GM23338 (cell line): ENCODE data around the gene BAX. TPM values are rescaled to one million over a fixed set of nuclear protein-coding genes. Genes with fewer than 3 reads are reported as not detected.

ENCODE experiments used
- ATAC-seq: fragments of 200-7000 bp; cut with Tn5 transposase; 3 replicates; pipeline ENCODE4 v1.9.1; 2020
- DNase-seq: peaks from one replicate; pipeline ENCODE4 v3.0.0-alpha.2; 2015; ENCODE audit warnings: low spot score
- H2AFZ ChIP-seq: fragments of 200-600 bp; sonication (generic); 2 replicates; pipeline ENCODE4 v1.8.0; 2016; ENCODE audit warnings: antibody characterized with exemption, mild to moderate bottlenecking, moderate library complexity
- H3F3A ChIP-seq: fragments of 200-600 bp; sonication (generic); replicated peaks from 2 replicates; pipeline ENCODE4 v1.8.0; 2017; ENCODE audit warnings: antibody characterized with exemption, mixed run types, low read depth
- H3K27ac ChIP-seq: fragments of 200-600 bp; sonication (generic); 2 replicates; pipeline ENCODE4 v1.6.1; 2016; ENCODE audit warnings: low read depth
- H3K27me3 ChIP-seq: fragments of 200-600 bp; sonication (generic); 2 replicates; pipeline ENCODE4 v1.8.0; 2016; ENCODE audit warnings: mild to moderate bottlenecking, mixed run types, moderate library complexity; ENCODE audit not compliant: insufficient read depth
- H3K36me3 ChIP-seq: fragments of 200-600 bp; sonication (generic); 2 replicates; pipeline ENCODE4 v1.8.0; 2016; ENCODE audit warnings: mild to moderate bottlenecking; ENCODE audit not compliant: insufficient read depth
- H3K4me1 ChIP-seq: fragments of 200-600 bp; sonication (generic); 2 replicates; pipeline ENCODE4 v1.8.0; 2016; ENCODE audit warnings: mild to moderate bottlenecking, moderate library complexity; ENCODE audit not compliant: insufficient read depth
- H3K4me2 ChIP-seq: fragments of 200-600 bp; sonication (generic); 2 replicates; pipeline ENCODE4 v1.7.1; 2017; ENCODE audit warnings: mixed run types
- H3K4me3 ChIP-seq: fragments of 200-600 bp; sonication (generic); 2 replicates; pipeline ENCODE4 v1.6.1; 2016; ENCODE audit warnings: mixed run types
- H3K79me2 ChIP-seq: fragments of 200-600 bp; sonication (generic); replicated peaks from 2 replicates; pipeline ENCODE4 v1.8.0; 2017; ENCODE audit warnings: mild to moderate bottlenecking; ENCODE audit not compliant: insufficient read depth
- H3K9me2 ChIP-seq: fragments of 200-600 bp; sonication (generic); 2 replicates; pipeline ENCODE4 v1.8.0; 2017; ENCODE audit not compliant: insufficient read depth
- H4K20me1 ChIP-seq: fragments of 200-600 bp; sonication (generic); replicated peaks from 2 replicates; pipeline ENCODE4 v1.8.0; 2017; ENCODE audit warnings: mild to moderate bottlenecking; ENCODE audit not compliant: insufficient read depth
- H3K27ac Mint-ChIP-seq: 2 replicates; pipeline ENCODE4 v1.8.0; 2020; ENCODE audit warnings: inconsistent platforms, mild to moderate bottlenecking, moderate library complexity, mixed read lengths
- H3K27me3 Mint-ChIP-seq: 3 replicates; pipeline ENCODE4 v1.8.0; 2022; ENCODE audit warnings: low read depth, mild to moderate bottlenecking, moderate library complexity, mixed read lengths, inconsistent platforms; ENCODE audit not compliant: insufficient read depth, poor library complexity
- H3K36me3 Mint-ChIP-seq: 3 replicates; pipeline ENCODE4 v1.8.0; 2021; ENCODE audit warnings: low read depth, mild to moderate bottlenecking, inconsistent platforms, moderate library complexity, mixed read lengths
- H3K4me1 Mint-ChIP-seq: 3 replicates; pipeline ENCODE4 v1.8.0; 2020; ENCODE audit warnings: mild to moderate bottlenecking, inconsistent platforms, mixed read lengths
- H3K4me3 Mint-ChIP-seq: 3 replicates; pipeline ENCODE4 v1.8.0; 2021; ENCODE audit warnings: moderate library complexity, mild to moderate bottlenecking, inconsistent platforms, mixed read lengths
- H3K9me3 Mint-ChIP-seq: 3 replicates; pipeline ENCODE4 v1.8.0; 2020; ENCODE audit warnings: moderate library complexity, mild to moderate bottlenecking, inconsistent platforms, mixed read lengths
- CREB1 ChIP-seq: fragments of 250-450 bp; sonication (Bioruptor Pico); IDR thresholded peaks from 2 replicates; pipeline ENCODE4 v1.5.0; 2020; ENCODE audit warnings: low read depth, mild to moderate bottlenecking, moderate library complexity
- EZH2 ChIP-seq: fragments of 200-600 bp; sonication (generic); IDR thresholded peaks from one replicate; pipeline ENCODE4 v1.8.0; 2017; ENCODE audit warnings: antibody characterized with exemption, mild to moderate bottlenecking, low read depth; ENCODE audit not compliant: unreplicated experiment
- JUNB ChIP-seq: IDR thresholded peaks from one replicate; pipeline ENCODE4 v1.6.1; 2016; ENCODE audit warnings: antibody characterized with exemption; ENCODE audit not compliant: unreplicated experiment
- NANOG ChIP-seq: IDR thresholded peaks from 2 replicates; pipeline ENCODE4 v1.6.1; 2016; ENCODE audit warnings: antibody characterized with exemption, borderline replicate concordance
- POLR2AphosphoS5 ChIP-seq: IDR thresholded peaks from 2 replicates; pipeline ENCODE4 v1.6.1; 2016; ENCODE audit warnings: antibody characterized with exemption, low read depth
- STAT1 ChIP-seq: IDR thresholded peaks from one replicate; pipeline ENCODE4 v1.6.1; 2016; ENCODE audit warnings: antibody characterized with exemption; ENCODE audit not compliant: unreplicated experiment
- ZNF114 ChIP-seq: fragments of 250-450 bp; sonication (Bioruptor Pico); IDR thresholded peaks from 2 replicates; pipeline ENCODE4 v1.5.0; 2020; ENCODE audit warnings: mild to moderate bottlenecking, moderate library complexity
- ZNF331 ChIP-seq: fragments of 250-450 bp; sonication (Bioruptor Pico); IDR thresholded peaks from 2 replicates; pipeline ENCODE4 v1.5.0; 2020; ENCODE audit warnings: low read depth, mild to moderate bottlenecking, moderate library complexity
- polyA plus RNA-seq: library from polyadenylated mRNA; unstranded; fragments of >200 nt; fragmentation: Nextera tagmentation; extraction: Ambion mirVana; gene quantifications from 2 replicates; pipeline ENCODE4 v1.2.1, GENCODE V29; 2016
- total RNA-seq: library from RNA; depleted of rRNA; stranded (reverse); fragments of >200 nt; shearing (Covaris generic); gene quantifications from 2 replicates; pipeline ENCODE4 v1.2.3, GENCODE V29; 2014
- TF ChIP-seq, protein P1 (sequence below), 2 experiments: fragments of 200-600 bp in 1 of 2; sonication (generic) in 1 of 2; conservative IDR thresholded peaks; 2 replicates each; pipeline versions ENCODE4 v1.5.1 to v1.6.1; 2016 to 2017; ENCODE audit warnings: antibody characterized with exemption in 2 of 2, low read depth in 2 of 2, mild to moderate bottlenecking in 2 of 2, moderate library complexity in 1 of 2
- TF ChIP-seq, protein P2 (sequence below): IDR thresholded peaks from 2 replicates; pipeline ENCODE4 v1.6.1; 2016; ENCODE audit warnings: antibody characterized with exemption

BAX gene
- total and polyA plus RNA-seq, 2 experiments from 2014 or later: 179 to 261 TPM

DNA sequence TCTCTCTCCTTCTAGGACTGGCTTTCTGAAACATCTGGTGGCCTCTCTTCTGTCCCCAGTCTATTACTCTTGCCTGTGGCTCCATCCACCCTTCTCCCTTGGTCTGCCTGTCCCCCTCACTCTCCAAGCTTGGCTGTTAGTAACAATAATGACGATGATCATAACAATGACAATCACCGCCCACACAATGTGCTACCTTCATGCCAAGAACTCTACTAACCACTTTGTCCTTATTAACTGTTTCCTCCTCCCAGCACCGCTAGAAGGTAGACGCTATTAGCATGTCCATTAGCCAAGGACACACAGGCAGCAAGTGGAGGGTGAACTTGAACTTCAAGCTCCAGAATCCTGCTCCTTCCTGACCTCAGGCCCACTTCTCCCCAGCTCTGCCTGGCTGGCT, 35.7 kb downstream of the BAX start (continued):
- TF ChIP-seq, protein P1, sequence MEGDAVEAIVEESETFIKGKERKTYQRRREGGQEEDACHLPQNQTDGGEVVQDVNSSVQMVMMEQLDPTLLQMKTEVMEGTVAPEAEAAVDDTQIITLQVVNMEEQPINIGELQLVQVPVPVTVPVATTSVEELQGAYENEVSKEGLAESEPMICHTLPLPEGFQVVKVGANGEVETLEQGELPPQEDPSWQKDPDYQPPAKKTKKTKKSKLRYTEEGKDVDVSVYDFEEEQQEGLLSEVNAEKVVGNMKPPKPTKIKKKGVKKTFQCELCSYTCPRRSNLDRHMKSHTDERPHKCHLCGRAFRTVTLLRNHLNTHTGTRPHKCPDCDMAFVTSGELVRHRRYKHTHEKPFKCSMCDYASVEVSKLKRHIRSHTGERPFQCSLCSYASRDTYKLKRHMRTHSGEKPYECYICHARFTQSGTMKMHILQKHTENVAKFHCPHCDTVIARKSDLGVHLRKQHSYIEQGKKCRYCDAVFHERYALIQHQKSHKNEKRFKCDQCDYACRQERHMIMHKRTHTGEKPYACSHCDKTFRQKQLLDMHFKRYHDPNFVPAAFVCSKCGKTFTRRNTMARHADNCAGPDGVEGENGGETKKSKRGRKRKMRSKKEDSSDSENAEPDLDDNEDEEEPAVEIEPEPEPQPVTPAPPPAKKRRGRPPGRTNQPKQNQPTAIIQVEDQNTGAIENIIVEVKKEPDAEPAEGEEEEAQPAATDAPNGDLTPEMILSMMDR (conservative IDR thresholded peaks at IDR 0.05; ENCODE audit: low read depth in 2 of 2): no peak

DNA sequence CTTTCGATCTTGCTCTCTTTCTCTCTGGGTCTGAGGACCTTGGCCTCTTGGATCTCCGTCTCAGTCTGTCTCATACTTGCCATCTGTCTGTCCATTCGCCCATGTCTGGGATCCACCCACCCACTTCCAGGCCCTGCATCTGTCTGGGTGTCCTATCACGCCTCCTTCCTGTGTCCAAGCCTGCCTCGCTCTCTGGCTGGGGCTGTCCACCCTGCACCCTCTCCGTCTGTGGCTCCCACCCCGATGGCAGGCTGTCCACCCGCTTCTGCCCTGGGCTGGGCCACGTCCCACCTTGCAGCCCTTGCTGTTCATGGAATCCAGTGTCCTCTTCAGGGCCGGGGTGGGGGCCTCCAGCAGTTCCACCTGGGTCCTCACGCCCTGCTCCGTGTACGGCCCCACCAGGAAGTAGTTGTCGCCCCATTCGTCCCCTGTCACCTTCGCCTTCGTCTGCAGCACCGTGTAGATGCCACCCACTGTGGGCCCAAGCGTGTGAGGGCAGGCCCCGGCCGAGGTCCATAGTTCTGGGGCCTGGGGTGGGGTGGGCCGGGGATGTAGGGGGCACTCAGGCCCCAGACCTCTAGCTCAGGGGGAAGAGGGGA, 36.4 kb downstream of the BAX start:
- H3K9me2 ChIP-seq: no peaks in the 10 kb centered on the region
- TF ChIP-seq CREB1 (no peak), POLR2AphosphoS5 (no peak), ZNF114 (CRISPR knock-in tag) (no peak), ZNF331 (CRISPR knock-in tag) (no peak), STAT1 (no peak), JUNB (no peak), NANOG (no peak)
- TF ChIP-seq, protein P2, sequence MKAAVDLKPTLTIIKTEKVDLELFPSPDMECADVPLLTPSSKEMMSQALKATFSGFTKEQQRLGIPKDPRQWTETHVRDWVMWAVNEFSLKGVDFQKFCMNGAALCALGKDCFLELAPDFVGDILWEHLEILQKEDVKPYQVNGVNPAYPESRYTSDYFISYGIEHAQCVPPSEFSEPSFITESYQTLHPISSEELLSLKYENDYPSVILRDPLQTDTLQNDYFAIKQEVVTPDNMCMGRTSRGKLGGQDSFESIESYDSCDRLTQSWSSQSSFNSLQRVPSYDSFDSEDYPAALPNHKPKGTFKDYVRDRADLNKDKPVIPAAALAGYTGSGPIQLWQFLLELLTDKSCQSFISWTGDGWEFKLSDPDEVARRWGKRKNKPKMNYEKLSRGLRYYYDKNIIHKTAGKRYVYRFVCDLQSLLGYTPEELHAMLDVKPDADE: no peak
- no peak overlapping the region for H2AFZ ChIP-seq
- peaks cover 36% of the 10 kb centered on the region for H3K36me3 Mint-ChIP-seq
- H3K27me3 ChIP-seq: no peaks in the 10 kb centered on the region
- H3K4me1 ChIP-seq: peaks cover 13% of the 10 kb centered on the region; the same call in 1 of the 2 replicates
- peaks cover 24% of the 10 kb centered on the region for H3K4me1 Mint-ChIP-seq
- 0 out of 2 replicates have a peak overlapping the region, but pooled peaks have one; percentile 98 for H3K4me2 ChIP-seq
- H3K4me3 ChIP-seq: no peak overlapping the region
- ATAC-seq (no peak), DNase-seq (no peak)
- no peak overlapping the region for H3K27ac ChIP-seq
- H3K36me3 ChIP-seq: peaks cover 6% of the 10 kb centered on the region
- H3K79me2 ChIP-seq: peaks cover 38% of the 10 kb centered on the region
- H3K27ac Mint-ChIP-seq: no peak overlapping the region; the same call in 1 of the 2 replicates
- peaks cover 14% of the 10 kb centered on the region for H3K27me3 Mint-ChIP-seq
- H3F3A ChIP-seq: 0 out of 2 replicates have a peak, but pooled peaks cover 3% of the 10 kb centered on the region
- no peaks in the 10 kb centered on the region for H3K9me3 Mint-ChIP-seq
- H4K20me1 ChIP-seq: peaks cover 6% of the 10 kb centered on the region
- H3K4me3 Mint-ChIP-seq: peak overlapping the region; percentile 42; the same call in 1 of the 3 replicates

DNA sequence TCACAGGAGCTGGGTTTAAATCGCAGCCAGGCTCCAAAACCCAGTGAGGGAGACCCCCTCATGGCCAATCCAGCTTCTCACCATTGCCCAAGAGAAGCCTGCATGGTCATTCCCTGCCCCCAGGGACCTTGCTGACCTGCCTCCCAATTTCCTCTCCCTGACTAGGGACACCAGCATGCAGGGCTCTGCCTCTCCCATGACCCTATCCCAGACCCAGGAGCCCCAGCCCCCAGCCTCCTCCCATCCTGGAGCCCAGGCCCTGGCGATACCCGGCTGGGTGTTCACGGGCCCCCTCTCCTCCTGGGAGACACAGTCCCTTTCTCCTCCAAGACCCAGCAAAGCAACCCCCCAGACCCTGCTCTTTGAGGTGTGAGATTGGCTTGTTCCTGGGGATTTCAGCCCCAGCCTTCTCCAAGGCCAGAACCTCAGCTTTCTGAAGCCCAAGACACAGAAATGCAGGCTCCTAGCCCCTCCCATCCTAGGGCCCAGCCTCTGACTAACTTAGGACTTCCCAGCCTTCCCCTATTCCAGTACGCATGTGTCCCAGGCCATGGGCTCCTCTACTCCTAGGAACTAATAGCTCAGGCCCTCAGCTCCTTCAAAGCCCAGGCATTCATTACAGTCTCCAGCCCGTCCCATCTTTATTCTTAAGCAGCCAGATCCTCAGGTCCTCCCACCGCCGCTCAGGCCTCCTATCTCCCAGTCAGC, 37.4 kb downstream of the BAX start:
- peak overlapping the region; percentile 97 for H3K27ac Mint-ChIP-seq
- peaks cover 6% of the 10 kb centered on the region for H3K36me3 ChIP-seq
- peak overlapping the region; percentile 98 for H3K4me2 ChIP-seq
- H3K36me3 Mint-ChIP-seq: peaks cover 34% of the 10 kb centered on the region
- peak overlapping the region; percentile 96 for H3K4me3 Mint-ChIP-seq
- H3K4me3 ChIP-seq: peak overlapping the region; percentile 100
- TF ChIP-seq ZNF114 (CRISPR knock-in tag) (no peak), POLR2AphosphoS5 (no peak), JUNB (no peak), EZH2 (no peak), NANOG (no peak)
- TF ChIP-seq, protein P2: no peak
- TF ChIP-seq, protein P1 (conservative IDR thresholded peaks at IDR 0.05; ENCODE audit: low read depth in 2 of 2): no peak
- peaks cover 6% of the 10 kb centered on the region for H4K20me1 ChIP-seq
- no peaks in the 10 kb centered on the region for H3K27me3 ChIP-seq
- H3K9me2 ChIP-seq: no peaks in the 10 kb centered on the region
- peaks cover 14% of the 10 kb centered on the region for H3K27me3 Mint-ChIP-seq
- H2AFZ ChIP-seq: no peak overlapping the region
- ATAC-seq: peak; percentile 34
- H3K27ac ChIP-seq: no peak overlapping the region
- peak; percentile 64 for DNase-seq
- peaks cover 24% of the 10 kb centered on the region for H3K4me1 Mint-ChIP-seq
- no peaks in the 10 kb centered on the region for H3K9me3 Mint-ChIP-seq
- H3K79me2 ChIP-seq: peaks cover 48% of the 10 kb centered on the region
- H3K4me1 ChIP-seq: peaks cover 13% of the 10 kb centered on the region; the same call in 1 of the 2 replicates
- 0 out of 2 replicates have a peak, but pooled peaks cover 3% of the 10 kb centered on the region for H3F3A ChIP-seq
